HEK293T (cell line): ENCODE measurements around the gene TMC3.

Experiments used
- CTCF ChIA-PET: fragments of 350-600 bp; formaldehyde crosslinking; extraction: SDS; loops from one replicate; lab custom pipeline; 2021; ENCODE audit warnings: antibody characterized with exemption, inconsistent platforms; lab: Yijun Ruan, JAX
- POLR2A ChIA-PET: fragments of 350-600 bp; formaldehyde crosslinking; extraction: SDS; loops from one replicate; lab custom pipeline; 2020; ENCODE audit warnings: antibody characterized with exemption, inconsistent platforms; lab: Yijun Ruan, JAX
- DNase-seq: peaks from one replicate; pipeline ENCODE4 v3.0.0; 2012; ENCODE audit warnings: mixed read lengths; ENCODE audit errors: extremely low spot score
- ARNT ChIP-seq: fragments of 450-650 bp; IDR thresholded peaks from 2 replicates; pipeline ENCODE4 v1.6.1; 2017; ENCODE audit warnings: mild to moderate bottlenecking
- BHLHE40 ChIP-seq: fragments of 450-650 bp; IDR thresholded peaks from 2 replicates; pipeline ENCODE4 v1.6.1; 2016; ENCODE audit warnings: mild to moderate bottlenecking, moderate library complexity, borderline replicate concordance
- CTBP1 ChIP-seq: fragments of 450-650 bp; IDR thresholded peaks from 2 replicates; pipeline ENCODE4 v1.6.1; 2016; ENCODE audit warnings: borderline replicate concordance
- ELF4 ChIP-seq: fragments of 450-650 bp; IDR thresholded peaks from 2 replicates; pipeline ENCODE4 v1.6.1; 2017; ENCODE audit warnings: antibody characterized with exemption
- FOXA1 ChIP-seq: fragments of 450-650 bp; IDR thresholded peaks from 2 replicates; pipeline ENCODE4 v1.6.1; 2016; ENCODE audit warnings: mild to moderate bottlenecking
- FOXK2 ChIP-seq: fragments of 450-650 bp; IDR thresholded peaks from 2 replicates; pipeline ENCODE4 v1.6.1; 2016; ENCODE audit warnings: mild to moderate bottlenecking
- FOXM1 ChIP-seq: fragments of 450-650 bp; IDR thresholded peaks from 2 replicates; pipeline ENCODE4 v1.6.1; 2017; ENCODE audit warnings: mild to moderate bottlenecking, borderline replicate concordance
- HDGF ChIP-seq: fragments of 450-650 bp; IDR thresholded peaks from 2 replicates; pipeline ENCODE4 v1.6.1; 2017; ENCODE audit warnings: antibody characterized with exemption, borderline replicate concordance
- L3MBTL2 ChIP-seq: fragments of 450-650 bp; conservative IDR thresholded peaks from 2 replicates; pipeline ENCODE4 v1.6.1; 2016; ENCODE audit warnings: mild to moderate bottlenecking
- LEF1 ChIP-seq: fragments of 450-650 bp; IDR thresholded peaks from 2 replicates; pipeline ENCODE4 v1.6.1; 2017; ENCODE audit warnings: mild to moderate bottlenecking, borderline replicate concordance
- NFRKB ChIP-seq: fragments of 450-650 bp; IDR thresholded peaks from 2 replicates; pipeline ENCODE4 v1.6.1; 2016; ENCODE audit warnings: mild to moderate bottlenecking, moderate library complexity
- SP1 ChIP-seq: fragments of 450-650 bp; IDR thresholded peaks from 2 replicates; pipeline ENCODE4 v1.6.1; 2017
- SUZ12 ChIP-seq: fragments of 450-650 bp; IDR thresholded peaks from 2 replicates; pipeline ENCODE4 v1.6.1; 2016; ENCODE audit warnings: mild to moderate bottlenecking
- TARDBP ChIP-seq: fragments of 450-650 bp; IDR thresholded peaks from 2 replicates; pipeline ENCODE4 v1.6.1; 2016
- ZNF384 ChIP-seq: fragments of 450-650 bp; IDR thresholded peaks from 2 replicates; pipeline ENCODE4 v1.6.1; 2016
- TF ChIP-seq, protein P1 (sequence below): fragments of 450-650 bp; IDR thresholded peaks from 2 replicates; pipeline ENCODE4 v1.6.1; 2016

Gene TMC3

GRCh38 chr15:81387621-81388435, 13.8 kb upstream of the TMC3 start:
- ChIA-PET CTCF (no interaction called here), POLR2A (no interaction called here)
- no peak for DNase-seq
- no peak for TF ChIP-seq SP1
- TF ChIP-seq CTBP1, result no peak
- TF ChIP-seq SUZ12, result no peak
- TF ChIP-seq TARDBP, result no peak
- no peak for TF ChIP-seq HDGF
- no peak for TF ChIP-seq ARNT
- no peak for TF ChIP-seq FOXM1

DNA sequence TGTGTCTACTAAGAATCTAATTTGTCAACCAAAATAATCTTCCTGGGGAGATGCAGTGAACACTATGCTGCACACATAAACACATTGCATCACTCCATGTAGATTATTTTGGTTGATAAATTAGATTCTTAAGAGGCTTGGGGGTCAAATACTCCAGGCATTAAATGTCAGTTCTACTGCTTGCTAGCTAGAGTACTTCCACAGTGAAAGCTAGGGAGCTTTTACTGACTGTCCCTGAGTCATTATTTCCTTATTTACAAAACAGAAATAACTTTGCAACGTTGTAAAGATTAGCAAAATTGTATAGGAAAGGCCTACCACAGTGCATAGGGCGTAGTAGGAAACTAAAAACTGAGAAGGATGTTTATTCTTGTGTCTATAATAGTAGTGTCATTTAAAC, 12.9 kb upstream of the TMC3 start:
- POLR2A ChIA-PET, result interaction anchor here (0.6 kb wide), 1 partner anchor 12 kb away, joined by 3 read pairs; no protein-coding TSS in a partner anchor
- no peak for DNase-seq

GRCh38 chr15:81385721-81386076, 11.7 kb upstream of the TMC3 start:
- TF ChIP-seq LEF1 (no peak), BHLHE40 (no peak), ARNT (no peak), CTBP1 (no peak), NFRKB (no peak), ZNF384 (no peak), ELF4 (no peak), L3MBTL2 (no peak), FOXM1 (no peak), TARDBP (no peak), FOXA1 (no peak), SP1 (no peak), SUZ12 (no peak), FOXK2 (no peak), HDGF (no peak)
- TF ChIP-seq, protein P1, sequence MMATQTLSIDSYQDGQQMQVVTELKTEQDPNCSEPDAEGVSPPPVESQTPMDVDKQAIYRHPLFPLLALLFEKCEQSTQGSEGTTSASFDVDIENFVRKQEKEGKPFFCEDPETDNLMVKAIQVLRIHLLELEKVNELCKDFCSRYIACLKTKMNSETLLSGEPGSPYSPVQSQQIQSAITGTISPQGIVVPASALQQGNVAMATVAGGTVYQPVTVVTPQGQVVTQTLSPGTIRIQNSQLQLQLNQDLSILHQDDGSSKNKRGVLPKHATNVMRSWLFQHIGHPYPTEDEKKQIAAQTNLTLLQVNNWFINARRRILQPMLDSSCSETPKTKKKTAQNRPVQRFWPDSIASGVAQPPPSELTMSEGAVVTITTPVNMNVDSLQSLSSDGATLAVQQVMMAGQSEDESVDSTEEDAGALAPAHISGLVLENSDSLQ, result no peak
- CTCF ChIA-PET, result interaction anchor here (1.5 kb wide), 1 partner anchor 110 kb away, joined by 3 read pairs; no protein-coding TSS in a partner anchor

More for the DNA sequence above, 12.9 kb upstream of the TMC3 start:
- no peak for TF ChIP-seq FOXA1
- TF ChIP-seq, protein P1, result no peak
- TF ChIP-seq ARNT, result no peak
- TF ChIP-seq FOXM1, result no peak
- no peak for TF ChIP-seq BHLHE40
- TF ChIP-seq LEF1, result no peak
- no peak for TF ChIP-seq L3MBTL2
- no peak for TF ChIP-seq HDGF
- no peak for TF ChIP-seq FOXK2
- no peak for TF ChIP-seq ZNF384
- TF ChIP-seq SUZ12, result no peak
- TF ChIP-seq ELF4, result no peak
- CTCF ChIA-PET, result interaction anchor here (1.5 kb wide), 1 partner anchor 112 kb away, joined by 3 read pairs; no protein-coding TSS in a partner anchor

DNA sequence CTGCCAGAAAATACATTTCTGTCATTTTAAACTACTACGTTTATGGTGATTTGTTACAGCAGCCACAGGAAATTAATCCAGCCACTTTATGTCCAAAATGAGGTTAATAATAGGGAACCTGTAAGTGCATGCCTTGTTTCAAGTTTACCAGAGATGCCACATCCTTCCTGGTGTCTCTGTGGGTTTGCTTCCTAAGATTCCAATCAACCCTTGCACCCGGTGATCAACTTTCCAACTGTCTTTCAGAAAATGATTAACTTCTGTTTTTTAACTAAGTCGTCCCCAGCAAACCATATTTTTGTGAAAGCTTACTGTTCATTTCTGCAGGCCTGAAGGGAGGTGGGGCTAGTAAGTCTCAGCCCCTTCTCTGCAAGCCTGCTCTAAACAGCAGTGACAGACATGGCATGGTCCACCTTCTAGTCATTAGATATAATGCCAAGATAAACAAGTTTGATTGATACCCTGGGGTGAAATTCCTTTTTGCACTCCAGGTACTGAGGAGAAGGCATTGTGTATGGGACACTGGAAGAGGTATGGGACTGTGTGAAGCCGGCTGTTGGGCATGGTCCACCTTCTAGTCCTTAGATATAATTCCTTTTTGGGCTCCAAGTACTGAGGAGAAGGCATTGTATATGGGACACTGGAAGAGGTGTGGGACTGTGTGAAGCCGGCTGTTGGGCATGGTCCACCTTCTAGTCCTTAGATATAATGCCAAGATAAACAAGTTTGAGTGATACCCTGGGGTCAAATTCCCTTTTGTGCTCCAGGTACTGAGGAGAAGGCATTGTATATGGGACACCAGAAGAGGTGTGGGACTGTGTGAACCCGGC, 11.1 kb upstream of the TMC3 start:
- no peak for TF ChIP-seq FOXK2
- no peak for TF ChIP-seq HDGF
- TF ChIP-seq NFRKB, result no peak
- TF ChIP-seq TARDBP, result no peak
- TF ChIP-seq L3MBTL2, result no peak
- no peak for TF ChIP-seq BHLHE40
- no peak for TF ChIP-seq ELF4
- no peak for TF ChIP-seq FOXA1
- TF ChIP-seq, protein P1, result no peak
- no peak for TF ChIP-seq SUZ12
- no peak for TF ChIP-seq CTBP1
- TF ChIP-seq SP1, result no peak
- TF ChIP-seq LEF1, result no peak
- no peak for TF ChIP-seq FOXM1
- TF ChIP-seq ARNT, result no peak
- TF ChIP-seq ZNF384, result no peak
- CTCF ChIA-PET, result interaction anchor here (1.5 kb wide), 1 partner anchor 110 kb away, joined by 3 read pairs; no protein-coding TSS in a partner anchor
- POLR2A ChIA-PET, result no interaction called here
- DNase-seq, result no peak

More at GRCh38 chr15:81385721-81386076, 11.7 kb upstream of the TMC3 start:
- POLR2A ChIA-PET, result no interaction called here
- DNase-seq, result no peak

GRCh38 chr15:81381720-81382119, 7.7 kb upstream of the TMC3 start:
- TF ChIP-seq ARNT, result no peak
- no peak for TF ChIP-seq BHLHE40
- POLR2A ChIA-PET, result no interaction called here
- CTCF ChIA-PET, result interaction anchor here (0.7 to 1.5 kb wide), 2 partner anchors 101 to 116 kb away, joined by 3 read pairs; no protein-coding TSS in a partner anchor

More at GRCh38 chr15:81381720-81382119, 7.7 kb upstream of the TMC3 start:
- DNase-seq, result no peak
